Measurements from ENCODE around the gene TMEM196.
"Not testable (repeated sequence)": the region's sequence is repeated elsewhere in the genome, so short reads cannot be mapped to it uniquely, and the experiment has no call there.

The TMEM196 gene

GRCh38 chr7:19705663-19706062 is 67.8 kb downstream of the TMEM196 start:
- no peak for DNase-seq

- DNase-seq: no peak
Observed at GRCh38 chr7:19701471-19701870, 71.9 kb downstream of the TMEM196 start.

GRCh38 chr7:19700936-19701335 is 72.5 kb downstream of the TMEM196 start:
- no peak for DNase-seq

- peak; percentile 56 for DNase-seq
Observed at GRCh38 chr7:19698331-19698730, 75.1 kb downstream of the TMEM196 start.

GRCh38 chr7:19696926-19697325 is 76.5 kb downstream of the TMEM196 start:
- DNase-seq: no peak

GRCh38 chr7:19692111-19692828 is 81.1 kb downstream of the TMEM196 start:
- DNase-seq: no peak

- no peak for DNase-seq
Observed at GRCh38 chr7:19690736-19691135, 82.7 kb downstream of the TMEM196 start.

GRCh38 chr7:19689130-19689529 is 84.3 kb downstream of the TMEM196 start:
- DNase-seq: not testable (repeated sequence)

- DNase-seq: no peak
Observed at GRCh38 chr7:19681596-19681995, 91.8 kb downstream of the TMEM196 start.

- peak; percentile 19 for DNase-seq
Observed at GRCh38 chr7:19677180-19677579, 96.2 kb downstream of the TMEM196 start.

GRCh38 chr7:19675816-19676215 is 97.6 kb downstream of the TMEM196 start:
- no peak for DNase-seq

GRCh38 chr7:19674266-19674960 is 99.0 kb downstream of the TMEM196 start:
- no peak for DNase-seq

GRCh38 chr7:19670806-19671205 is 102.6 kb downstream of the TMEM196 start:
- DNase-seq: peak; percentile 36

Data from NCI-H226 (cell line).